Keratinocyte (primary cell): ENCODE results near the gene ACYP2. TPM values are rescaled to one million over a fixed set of nuclear protein-coding genes. Genes with fewer than 3 reads are reported as not detected.

Experiments used
- DNase-seq: peaks from one replicate; pipeline ENCODE4 v3.0.0-alpha.2; 2011; ENCODE audit warnings: low read depth, missing footprints, low spot score
- FAIRE-seq: peaks from 2 replicates; lab custom pipeline; 2011; peaks lifted over from hg19 to GRCh38; lab: Jason Lieb, UNC
- H2AFZ ChIP-seq: 2 replicates; pipeline ENCODE4 v1.6.0; 2012; ENCODE audit warnings: low read length, control low read depth, inconsistent platforms; ENCODE audit not compliant: control insufficient read depth
- H3K27ac ChIP-seq: 2 replicates; pipeline ENCODE4 v1.5.1; 2011; ENCODE audit warnings: low read length; ENCODE audit not compliant: control insufficient read depth, insufficient read depth
- H3K27me3 ChIP-seq: 3 replicates; pipeline ENCODE4 v1.6.0; 2011; ENCODE audit warnings: low read length; ENCODE audit not compliant: control insufficient read depth, insufficient read depth; ENCODE audit errors: extremely low read depth
- H3K36me3 ChIP-seq, 2 experiments: 2 replicates in 1 of 2; 3 replicates in 1 of 2; pipeline ENCODE4 v1.5.1; 2011; ENCODE audit warnings: low read length in 2 of 2, mild to moderate bottlenecking in 1 of 2; ENCODE audit not compliant: control insufficient read depth in 2 of 2, insufficient read depth in 2 of 2; ENCODE audit errors: extremely low read depth in 1 of 2
- H3K4me1 ChIP-seq: 3 replicates; pipeline ENCODE4 v1.5.1; 2011; ENCODE audit warnings: low read length; ENCODE audit not compliant: control insufficient read depth, insufficient read depth; ENCODE audit errors: extremely low read depth
- H3K4me2 ChIP-seq: 3 replicates; pipeline ENCODE4 v1.6.0; 2011; ENCODE audit warnings: low read depth, low read length; ENCODE audit not compliant: control insufficient read depth, insufficient read depth; ENCODE audit errors: extremely low read depth
- H3K4me3 ChIP-seq, 3 experiments: fragments of 200-600 bp in 1 of 3; sonication (generic) in 1 of 3; 2 replicates in 2 of 3; 3 replicates in 1 of 3; pipeline ENCODE4 v1.5.1; 2011 to 2016; ENCODE audit warnings: low read length in 3 of 3, mild to moderate bottlenecking in 3 of 3, control low read depth in 2 of 3, inconsistent platforms in 1 of 3, low read depth in 1 of 3, mixed read lengths in 1 of 3, mixed run types in 1 of 3, moderate library complexity in 1 of 3; ENCODE audit not compliant: control insufficient read depth in 2 of 3, insufficient read depth in 2 of 3; ENCODE audit errors: extremely low read depth in 1 of 3
- H3K79me2 ChIP-seq: 2 replicates; pipeline ENCODE4 v1.6.0; 2012; ENCODE audit warnings: low read length; ENCODE audit not compliant: control insufficient read depth, insufficient read depth
- H3K9ac ChIP-seq: 3 replicates; pipeline ENCODE4 v1.6.0; 2011; ENCODE audit warnings: low read length; ENCODE audit not compliant: control insufficient read depth, insufficient read depth; ENCODE audit errors: extremely low read depth
- H3K9me1 ChIP-seq: 3 replicates; pipeline ENCODE4 v1.6.0; 2011; ENCODE audit warnings: low read length; ENCODE audit not compliant: control insufficient read depth, insufficient read depth; ENCODE audit errors: extremely low read depth
- H3K9me3 ChIP-seq: 2 replicates; pipeline ENCODE4 v1.5.1; 2012; ENCODE audit warnings: low read depth, low read length; ENCODE audit not compliant: control insufficient read depth
- H4K20me1 ChIP-seq: 3 replicates; pipeline ENCODE4 v1.6.0; 2011; ENCODE audit warnings: low read length; ENCODE audit not compliant: control insufficient read depth, insufficient read depth; ENCODE audit errors: extremely low read depth
- EZH2 ChIP-seq: IDR thresholded peaks from one replicate; pipeline ENCODE4 v1.6.1; 2012; ENCODE audit warnings: inconsistent platforms, mild to moderate bottlenecking, low read length, moderate library complexity
- dilution Hi-C: fragments of 300-500 bp; cut with MboI; formaldehyde crosslinking; loops from one replicate; pipeline ENCODE4 v1.7.0; 2020; ENCODE audit warnings: low sequenced_read_pairs; ENCODE audit not compliant: extremely low pct_ligation_motif_present
- polyA plus RNA-seq, 5 experiments: library from polyadenylated mRNA; depleted of rRNA in 3 of 5; stranded (reverse) in 3 of 5; stranded (forward) in 1 of 5; unstranded in 1 of 5; fragments of >200 nt; gene quantifications; 1 replicate in 1 of 5; 2 replicates in 3 of 5; 3 replicates in 1 of 5; pipeline versions ENCODE4 v1.2.1 to v1.2.3, GENCODE V29; 2011 to 2012; ENCODE audit warnings: missing spikeins in 2 of 5, low read depth in 1 of 5, low replicate concordance in 1 of 5
- TF ChIP-seq, protein P1 (sequence below), 3 experiments: IDR thresholded peaks in 1 of 3; conservative IDR thresholded peaks in 1 of 3; optimal IDR thresholded peaks in 1 of 3; 2 replicates in 2 of 3; 3 replicates in 1 of 3; pipeline versions ENCODE3 to v1.5.1; 2011; ENCODE audit warnings: low read length in 3 of 3, mild to moderate bottlenecking in 3 of 3, moderate library complexity in 2 of 3, control low read depth in 1 of 3, inconsistent platforms in 1 of 3; ENCODE audit not compliant: insufficient read depth in 2 of 3; ENCODE audit errors: extremely low read depth in 1 of 3

The ACYP2 gene
- polyA plus RNA-seq, 1 donor (not counting 4 experiments of a cell fraction or from before 2014, with no cell fraction given) = 8.7 TPM

DNA sequence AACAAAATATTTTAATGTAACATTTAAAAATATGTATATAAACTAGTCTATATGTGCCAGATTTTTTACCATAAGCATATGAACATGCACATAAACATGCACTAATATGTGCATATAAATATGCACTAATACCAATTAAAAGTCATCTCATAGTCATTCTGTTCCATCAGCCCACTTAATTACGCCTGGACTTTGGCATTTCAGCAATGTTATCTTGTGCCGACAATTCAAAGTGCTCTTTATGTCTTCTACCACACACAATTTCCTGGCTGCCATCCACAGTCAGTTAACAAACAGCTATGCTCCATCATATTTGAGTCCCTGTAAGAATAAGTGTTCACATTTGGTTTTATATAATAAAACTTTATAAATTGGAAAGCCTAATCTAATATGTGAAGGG, 233.2 kb downstream of the ACYP2 start:
- Histone ChIP-seq H3K4me1 (no peaks in the 10 kb centered on the region), H3K9ac (no peak overlapping the region), H3K36me3 (no peaks in the 10 kb centered on the region), H2AFZ (no peak overlapping the region), H4K20me1 (no peaks in the 10 kb centered on the region), H3K9me3 (no peaks in the 10 kb centered on the region), H3K79me2 (no peaks in the 10 kb centered on the region), H3K27ac (no peak overlapping the region), H3K4me3 (no peak overlapping the region), H3K27me3 (no peaks in the 10 kb centered on the region), H3K9me1 (no peaks in the 10 kb centered on the region), H3K4me2 (no peak overlapping the region)
- DNase-seq (no peak), FAIRE-seq (no peak)
- dilution Hi-C loops = no loop called here
- TF ChIP-seq, protein P1, sequence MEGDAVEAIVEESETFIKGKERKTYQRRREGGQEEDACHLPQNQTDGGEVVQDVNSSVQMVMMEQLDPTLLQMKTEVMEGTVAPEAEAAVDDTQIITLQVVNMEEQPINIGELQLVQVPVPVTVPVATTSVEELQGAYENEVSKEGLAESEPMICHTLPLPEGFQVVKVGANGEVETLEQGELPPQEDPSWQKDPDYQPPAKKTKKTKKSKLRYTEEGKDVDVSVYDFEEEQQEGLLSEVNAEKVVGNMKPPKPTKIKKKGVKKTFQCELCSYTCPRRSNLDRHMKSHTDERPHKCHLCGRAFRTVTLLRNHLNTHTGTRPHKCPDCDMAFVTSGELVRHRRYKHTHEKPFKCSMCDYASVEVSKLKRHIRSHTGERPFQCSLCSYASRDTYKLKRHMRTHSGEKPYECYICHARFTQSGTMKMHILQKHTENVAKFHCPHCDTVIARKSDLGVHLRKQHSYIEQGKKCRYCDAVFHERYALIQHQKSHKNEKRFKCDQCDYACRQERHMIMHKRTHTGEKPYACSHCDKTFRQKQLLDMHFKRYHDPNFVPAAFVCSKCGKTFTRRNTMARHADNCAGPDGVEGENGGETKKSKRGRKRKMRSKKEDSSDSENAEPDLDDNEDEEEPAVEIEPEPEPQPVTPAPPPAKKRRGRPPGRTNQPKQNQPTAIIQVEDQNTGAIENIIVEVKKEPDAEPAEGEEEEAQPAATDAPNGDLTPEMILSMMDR (optimal IDR thresholded peaks at IDR 0.05 in 1 of 3, IDR thresholded peaks at IDR 0.05 in 1 of 3, conservative IDR thresholded peaks at IDR 0.05 in 1 of 3; ENCODE audit: extremely low read depth in 1 of 3, insufficient read depth in 2 of 3, low read length in 3 of 3) = no peak
- TF ChIP-seq EZH2 = no peak

DNA sequence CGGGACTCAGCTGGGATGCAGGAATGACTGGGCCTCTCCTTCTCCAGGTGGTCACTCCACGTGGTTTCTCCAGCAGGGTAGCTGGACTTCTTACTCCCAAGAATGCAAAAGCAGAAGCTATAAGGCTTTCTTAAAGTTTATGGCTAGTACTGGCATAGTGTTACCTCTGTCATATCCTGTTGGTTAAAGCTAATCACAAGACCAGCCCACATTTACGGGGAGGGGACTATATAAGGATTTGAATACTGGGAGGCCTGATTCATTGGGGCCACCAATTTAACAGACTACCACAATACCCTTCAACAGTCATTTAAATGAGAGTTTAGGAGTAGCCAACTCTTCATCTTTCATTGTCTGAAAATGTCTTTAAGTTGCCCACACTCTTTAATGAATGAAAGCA, 235.0 kb downstream of the ACYP2 start:
- Histone ChIP-seq H3K36me3 (no peaks in the 10 kb centered on the region), H4K20me1 (no peaks in the 10 kb centered on the region), H3K4me1 (no peaks in the 10 kb centered on the region), H3K27me3 (no peaks in the 10 kb centered on the region), H3K4me3 (no peak overlapping the region), H3K9ac (no peak overlapping the region), H3K4me2 (no peak overlapping the region), H3K9me1 (no peaks in the 10 kb centered on the region), H3K9me3 (no peaks in the 10 kb centered on the region), H3K27ac (no peak overlapping the region), H3K79me2 (no peaks in the 10 kb centered on the region), H2AFZ (no peak overlapping the region)
- dilution Hi-C loops = no loop called here
- DNase-seq = no peak
- no peak for TF ChIP-seq EZH2
- TF ChIP-seq, protein P1 (optimal IDR thresholded peaks at IDR 0.05 in 1 of 3, IDR thresholded peaks at IDR 0.05 in 1 of 3, conservative IDR thresholded peaks at IDR 0.05 in 1 of 3; ENCODE audit: extremely low read depth in 1 of 3, insufficient read depth in 2 of 3, low read length in 3 of 3) = no peak
- no peak for FAIRE-seq
